Transverse colon (tissue), 4 donors: ENCODE data around the gene DDX5.
"Not testable (repeated sequence)": the region's sequence is repeated elsewhere in the genome, so short reads cannot be mapped to it uniquely, and the experiment has no call there.

ENCODE experiments used
- POLR2AphosphoS5 ChIP-seq, 3 donors: sonication (generic); formaldehyde crosslinking; IDR thresholded peaks; one replicate each; pipeline ENCODE4 v1.6.1; 2016; ENCODE audit warnings: antibody characterized with exemption in 3 of 3
- TF ChIP-seq, protein P1 (sequence below), 5 experiments: fragments of 200-600 bp in 3 of 5; fragments of 450-650 bp in 2 of 5; sonication (generic) in 3 of 5; IDR thresholded peaks; 1 replicate in 2 of 5; 2 replicates in 3 of 5; pipeline ENCODE4 v1.5.1; 2016 to 2017; ENCODE audit warnings: antibody characterized with exemption in 5 of 5, inconsistent platforms in 3 of 5, mild to moderate bottlenecking in 2 of 5, moderate library complexity in 1 of 5

DNA sequence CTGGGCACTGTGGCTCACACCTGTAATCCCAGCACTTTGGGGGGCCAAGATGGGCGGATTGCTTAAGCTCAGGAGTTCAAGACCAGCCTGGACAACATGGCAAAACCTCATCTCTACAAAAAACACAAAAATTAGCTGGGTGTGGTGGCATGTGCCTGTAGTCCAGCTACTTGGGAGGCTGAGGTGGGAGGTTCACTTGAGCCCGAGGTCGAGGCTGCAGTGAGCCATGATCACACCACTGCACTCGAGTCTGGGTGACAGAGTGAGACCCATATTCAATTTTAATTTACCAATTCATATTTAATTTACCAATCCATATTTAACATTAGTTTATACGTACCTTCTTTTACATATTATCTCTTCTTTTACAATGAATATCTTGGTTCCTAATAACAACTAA is 10.8 kb downstream of the DDX5 start:
- TF ChIP-seq, protein P1, sequence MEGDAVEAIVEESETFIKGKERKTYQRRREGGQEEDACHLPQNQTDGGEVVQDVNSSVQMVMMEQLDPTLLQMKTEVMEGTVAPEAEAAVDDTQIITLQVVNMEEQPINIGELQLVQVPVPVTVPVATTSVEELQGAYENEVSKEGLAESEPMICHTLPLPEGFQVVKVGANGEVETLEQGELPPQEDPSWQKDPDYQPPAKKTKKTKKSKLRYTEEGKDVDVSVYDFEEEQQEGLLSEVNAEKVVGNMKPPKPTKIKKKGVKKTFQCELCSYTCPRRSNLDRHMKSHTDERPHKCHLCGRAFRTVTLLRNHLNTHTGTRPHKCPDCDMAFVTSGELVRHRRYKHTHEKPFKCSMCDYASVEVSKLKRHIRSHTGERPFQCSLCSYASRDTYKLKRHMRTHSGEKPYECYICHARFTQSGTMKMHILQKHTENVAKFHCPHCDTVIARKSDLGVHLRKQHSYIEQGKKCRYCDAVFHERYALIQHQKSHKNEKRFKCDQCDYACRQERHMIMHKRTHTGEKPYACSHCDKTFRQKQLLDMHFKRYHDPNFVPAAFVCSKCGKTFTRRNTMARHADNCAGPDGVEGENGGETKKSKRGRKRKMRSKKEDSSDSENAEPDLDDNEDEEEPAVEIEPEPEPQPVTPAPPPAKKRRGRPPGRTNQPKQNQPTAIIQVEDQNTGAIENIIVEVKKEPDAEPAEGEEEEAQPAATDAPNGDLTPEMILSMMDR (IDR thresholded peaks at IDR 0.05) = not testable (repeated sequence)
- not testable (repeated sequence) for TF ChIP-seq POLR2AphosphoS5 (IDR thresholded peaks at IDR 0.05)
